HEK293 (cell line): Measurements from ENCODE around the gene PAK6.

Experiments used
- GLIS2 ChIP-seq: fragments of 450-650 bp; formaldehyde crosslinking; IDR thresholded peaks from 2 replicates; pipeline ENCODE4 v1.5.1; 2016; ENCODE audit warnings: missing biosample characterization, missing genetic modification characterization
- KLF16 ChIP-seq: fragments of 450-650 bp; formaldehyde crosslinking; IDR thresholded peaks from 2 replicates; pipeline ENCODE4 v1.5.1; 2017; ENCODE audit warnings: missing biosample characterization, missing genetic modification characterization
- MYNN ChIP-seq: fragments of 450-650 bp; formaldehyde crosslinking; IDR thresholded peaks from 2 replicates; pipeline ENCODE4 v1.5.1; 2016; ENCODE audit warnings: missing biosample characterization, missing genetic modification characterization, borderline replicate concordance
- ZFP37 ChIP-seq: fragments of 450-650 bp; formaldehyde crosslinking; IDR thresholded peaks from 2 replicates; pipeline ENCODE4 v1.5.1; 2016; ENCODE audit warnings: missing biosample characterization, missing genetic modification characterization
- ZNF184 ChIP-seq: fragments of 450-650 bp; IDR thresholded peaks from 2 replicates; pipeline ENCODE4 v1.5.1; 2018; ENCODE audit warnings: missing biosample characterization, mild to moderate bottlenecking, missing genetic modification characterization
- ZNF248 ChIP-seq: fragments of 450-650 bp; formaldehyde crosslinking; IDR thresholded peaks from 2 replicates; pipeline ENCODE4 v1.5.1; 2017; ENCODE audit warnings: missing biosample characterization, missing genetic modification characterization
- ZNF558 ChIP-seq: fragments of 450-650 bp; formaldehyde crosslinking; IDR thresholded peaks from 2 replicates; pipeline ENCODE4 v1.5.1; 2016; ENCODE audit warnings: missing biosample characterization, missing genetic modification characterization
- TF ChIP-seq, protein P1 (sequence below): fragments of 450-650 bp; formaldehyde crosslinking; IDR thresholded peaks from 2 replicates; pipeline ENCODE4 v1.5.1; 2016; ENCODE audit warnings: missing biosample characterization, missing genetic modification characterization
- TF ChIP-seq, protein P2 (sequence below): fragments of 450-650 bp; formaldehyde crosslinking; IDR thresholded peaks from 2 replicates; pipeline ENCODE4 v1.5.1; 2016; ENCODE audit warnings: missing biosample characterization, missing genetic modification characterization, low read depth

DNA sequence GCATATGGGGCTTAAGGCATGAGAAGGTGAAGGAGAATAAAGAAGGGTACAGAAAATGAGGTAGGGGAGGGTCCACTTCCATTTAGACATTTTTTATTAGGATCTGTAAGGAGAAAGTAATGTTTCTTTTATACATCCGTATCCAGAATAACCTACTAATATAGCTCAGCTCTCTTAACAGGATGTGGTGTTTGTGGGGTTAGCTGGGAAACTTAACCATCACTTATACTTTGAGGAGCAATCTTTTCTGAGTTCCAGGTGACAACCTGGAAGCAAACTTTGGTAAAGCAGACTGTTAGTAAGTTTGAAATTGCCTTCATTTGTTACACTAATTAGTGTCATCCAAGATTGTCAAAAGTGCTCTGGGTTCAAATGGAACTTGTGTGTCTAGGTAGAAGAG lies 41.4 kb upstream of the PAK6 start:
- TF ChIP-seq ZNF558: no peak
- TF ChIP-seq, protein P1, sequence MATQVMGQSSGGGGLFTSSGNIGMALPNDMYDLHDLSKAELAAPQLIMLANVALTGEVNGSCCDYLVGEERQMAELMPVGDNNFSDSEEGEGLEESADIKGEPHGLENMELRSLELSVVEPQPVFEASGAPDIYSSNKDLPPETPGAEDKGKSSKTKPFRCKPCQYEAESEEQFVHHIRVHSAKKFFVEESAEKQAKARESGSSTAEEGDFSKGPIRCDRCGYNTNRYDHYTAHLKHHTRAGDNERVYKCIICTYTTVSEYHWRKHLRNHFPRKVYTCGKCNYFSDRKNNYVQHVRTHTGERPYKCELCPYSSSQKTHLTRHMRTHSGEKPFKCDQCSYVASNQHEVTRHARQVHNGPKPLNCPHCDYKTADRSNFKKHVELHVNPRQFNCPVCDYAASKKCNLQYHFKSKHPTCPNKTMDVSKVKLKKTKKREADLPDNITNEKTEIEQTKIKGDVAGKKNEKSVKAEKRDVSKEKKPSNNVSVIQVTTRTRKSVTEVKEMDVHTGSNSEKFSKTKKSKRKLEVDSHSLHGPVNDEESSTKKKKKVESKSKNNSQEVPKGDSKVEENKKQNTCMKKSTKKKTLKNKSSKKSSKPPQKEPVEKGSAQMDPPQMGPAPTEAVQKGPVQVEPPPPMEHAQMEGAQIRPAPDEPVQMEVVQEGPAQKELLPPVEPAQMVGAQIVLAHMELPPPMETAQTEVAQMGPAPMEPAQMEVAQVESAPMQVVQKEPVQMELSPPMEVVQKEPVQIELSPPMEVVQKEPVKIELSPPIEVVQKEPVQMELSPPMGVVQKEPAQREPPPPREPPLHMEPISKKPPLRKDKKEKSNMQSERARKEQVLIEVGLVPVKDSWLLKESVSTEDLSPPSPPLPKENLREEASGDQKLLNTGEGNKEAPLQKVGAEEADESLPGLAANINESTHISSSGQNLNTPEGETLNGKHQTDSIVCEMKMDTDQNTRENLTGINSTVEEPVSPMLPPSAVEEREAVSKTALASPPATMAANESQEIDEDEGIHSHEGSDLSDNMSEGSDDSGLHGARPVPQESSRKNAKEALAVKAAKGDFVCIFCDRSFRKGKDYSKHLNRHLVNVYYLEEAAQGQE (tag by site-specific recombination): no peak
- TF ChIP-seq KLF16 (tag by site-specific recombination): no peak
- no peak for TF ChIP-seq ZNF248 (tag by site-specific recombination)
- TF ChIP-seq ZNF184 (tag by site-specific recombination): no peak
- no peak for TF ChIP-seq MYNN (tag by site-specific recombination)
- TF ChIP-seq, protein P2, sequence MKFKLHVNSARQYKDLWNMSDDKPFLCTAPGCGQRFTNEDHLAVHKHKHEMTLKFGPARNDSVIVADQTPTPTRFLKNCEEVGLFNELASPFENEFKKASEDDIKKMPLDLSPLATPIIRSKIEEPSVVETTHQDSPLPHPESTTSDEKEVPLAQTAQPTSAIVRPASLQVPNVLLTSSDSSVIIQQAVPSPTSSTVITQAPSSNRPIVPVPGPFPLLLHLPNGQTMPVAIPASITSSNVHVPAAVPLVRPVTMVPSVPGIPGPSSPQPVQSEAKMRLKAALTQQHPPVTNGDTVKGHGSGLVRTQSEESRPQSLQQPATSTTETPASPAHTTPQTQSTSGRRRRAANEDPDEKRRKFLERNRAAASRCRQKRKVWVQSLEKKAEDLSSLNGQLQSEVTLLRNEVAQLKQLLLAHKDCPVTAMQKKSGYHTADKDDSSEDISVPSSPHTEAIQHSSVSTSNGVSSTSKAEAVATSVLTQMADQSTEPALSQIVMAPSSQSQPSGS (tag by site-specific recombination): no peak
- no peak for TF ChIP-seq GLIS2
- TF ChIP-seq ZFP37 (tag by site-specific recombination): no peak
